Right lobe of liver (tissue), 4 donors: ENCODE data around the gene PGAP2.

Experiments
- POLR2A ChIP-seq: fragments of 450-650 bp; IDR thresholded peaks from one replicate; pipeline ENCODE4 v1.6.1; 2017; ENCODE audit warnings: antibody characterized with exemption, mild to moderate bottlenecking
- TF ChIP-seq, protein P1 (sequence below), 4 donors: fragments of 200-600 bp in 3 of 4; fragments of 450-650 bp in 1 of 4; IDR thresholded peaks; one replicate each; pipeline versions ENCODE4 v1.5.1 to v1.8.0; 2016 to 2022; ENCODE audit warnings: antibody characterized with exemption in 4 of 4, mild to moderate bottlenecking in 2 of 4
- donor health status: DM: no; HTN: no; CAD: no.
- donor health status: DM: no; HTN: no; CAD: no.
- donor health status: DM: no; HTN: yes; CAD: no.

GRCh38 chr11:3820971-3821370, 12.6 kb downstream of the PGAP2 start:
- TF ChIP-seq POLR2A, result no peak
- TF ChIP-seq, protein P1, sequence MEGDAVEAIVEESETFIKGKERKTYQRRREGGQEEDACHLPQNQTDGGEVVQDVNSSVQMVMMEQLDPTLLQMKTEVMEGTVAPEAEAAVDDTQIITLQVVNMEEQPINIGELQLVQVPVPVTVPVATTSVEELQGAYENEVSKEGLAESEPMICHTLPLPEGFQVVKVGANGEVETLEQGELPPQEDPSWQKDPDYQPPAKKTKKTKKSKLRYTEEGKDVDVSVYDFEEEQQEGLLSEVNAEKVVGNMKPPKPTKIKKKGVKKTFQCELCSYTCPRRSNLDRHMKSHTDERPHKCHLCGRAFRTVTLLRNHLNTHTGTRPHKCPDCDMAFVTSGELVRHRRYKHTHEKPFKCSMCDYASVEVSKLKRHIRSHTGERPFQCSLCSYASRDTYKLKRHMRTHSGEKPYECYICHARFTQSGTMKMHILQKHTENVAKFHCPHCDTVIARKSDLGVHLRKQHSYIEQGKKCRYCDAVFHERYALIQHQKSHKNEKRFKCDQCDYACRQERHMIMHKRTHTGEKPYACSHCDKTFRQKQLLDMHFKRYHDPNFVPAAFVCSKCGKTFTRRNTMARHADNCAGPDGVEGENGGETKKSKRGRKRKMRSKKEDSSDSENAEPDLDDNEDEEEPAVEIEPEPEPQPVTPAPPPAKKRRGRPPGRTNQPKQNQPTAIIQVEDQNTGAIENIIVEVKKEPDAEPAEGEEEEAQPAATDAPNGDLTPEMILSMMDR (IDR thresholded peaks at IDR 0.05), result no peak
